Measurements from ENCODE around the gene AMHR2.
A peak's percentile ranks its signal among the peaks of the same experiment; 100 is the strongest.
"Not testable (repeated sequence)": the region's sequence is repeated elsewhere in the genome, so short reads cannot be mapped to it uniquely, and the experiment has no call there.

AMHR2 gene

GRCh38 chr12:53423597-53423996, at the start of gene AMHR2:
Gene AMHR2, plus strand, starts transcription at chr12:53423855. Its CDS starts 80 bp downstream, at chr12:53423935.
- no peak for TF ChIP-seq CTCF (IDR thresholded peaks at IDR 0.05; ENCODE audit: low read depth, low read length)
- H3K4me3 ChIP-seq (ENCODE audit: low read depth, low read length), result no peak within 1 kb of the TSS

GRCh38 chr12:53374277-53374676, 49.4 kb upstream of the AMHR2 start:
- H3K4me3 ChIP-seq (ENCODE audit: low read depth, low read length), result not testable (repeated sequence)

- no peak for TF ChIP-seq CTCF (IDR thresholded peaks at IDR 0.05; ENCODE audit: low read depth, low read length)
- H3K4me3 ChIP-seq (ENCODE audit: low read depth, low read length), result no peak overlapping the region
Observed at GRCh38 chr12:53376747-53377146, 46.9 kb upstream of the AMHR2 start.

- H3K4me3 ChIP-seq (ENCODE audit: low read depth, low read length), result no peak overlapping the region
- no peak for TF ChIP-seq CTCF (IDR thresholded peaks at IDR 0.05; ENCODE audit: low read depth, low read length)
Observed at GRCh38 chr12:53378222-53378621, 45.4 kb upstream of the AMHR2 start.

GRCh38 chr12:53378724-53379388, 44.8 kb upstream of the AMHR2 start:
- TF ChIP-seq CTCF (IDR thresholded peaks at IDR 0.05; ENCODE audit: low read depth, low read length), result no peak
- H3K4me3 ChIP-seq (ENCODE audit: low read depth, low read length), result peak overlapping the region; percentile 51

- no peak for TF ChIP-seq CTCF (IDR thresholded peaks at IDR 0.05; ENCODE audit: low read depth, low read length)
- H3K4me3 ChIP-seq (ENCODE audit: low read depth, low read length), result peak overlapping the region; percentile 51
Observed at GRCh38 chr12:53379389-53380103, 44.1 kb upstream of the AMHR2 start.

- TF ChIP-seq CTCF (IDR thresholded peaks at IDR 0.05; ENCODE audit: low read depth, low read length), result no peak
- peak within 1 kb of the TSS; percentile 53 for H3K4me3 ChIP-seq (ENCODE audit: low read depth, low read length)
Observed at GRCh38 chr12:53380104-53380793, 43.4 kb upstream of the AMHR2 start, which contains the start of gene SP1. Gene SP1, plus strand, starts transcription at chr12:53380176. Its CDS starts 116 bp downstream, at chr12:53380292.

Data from WI38 (cell line).